Endothelial cell of umbilical vein (primary cell): Measurements from ENCODE around the gene MDH2. TPM values are rescaled to one million over a fixed set of nuclear protein-coding genes. Genes with fewer than 3 reads are reported as not detected.

Experiments used
- BruUV-seq: library from RNA; stranded (reverse); fragments of 400-500 nt; replicated peaks from 2 replicates; lab custom pipeline; 2021; lab: Mats Ljungman, UMichigan
- CTCF ChIA-PET: fragments of 300-600, 350-600 bp; sonication (Branson Sonifier 250); formaldehyde crosslinking; loops from one replicate; lab custom pipeline; 2021; ENCODE audit warnings: antibody characterized with exemption, inconsistent platforms; lab: Charles Lee
- POLR2A ChIA-PET: fragments of 300-600, 350-600 bp; sonication (Branson Sonifier 250); formaldehyde crosslinking; loops from one replicate; lab custom pipeline; 2021; ENCODE audit warnings: antibody characterized with exemption, inconsistent platforms; lab: Charles Lee
- DNase-seq: peaks from one replicate; pipeline ENCODE4 v3.0.0-alpha.2; 2011; ENCODE audit warnings: low read depth, low spot score
- FAIRE-seq: peaks from 2 replicates; lab custom pipeline; 2011; peaks lifted over from hg19 to GRCh38; lab: Jason Lieb, UNC
- H2AFZ ChIP-seq: 2 replicates; pipeline ENCODE4 v1.6.0; 2012; ENCODE audit warnings: low read depth, low read length, control low read depth, inconsistent platforms
- H3K27ac ChIP-seq: 2 replicates; pipeline ENCODE4 v1.5.1; 2011; ENCODE audit warnings: low read depth, mild to moderate bottlenecking, control low read depth, low read length, moderate library complexity; ENCODE audit not compliant: insufficient read depth
- H3K27me3 ChIP-seq, 2 experiments: 2 replicates each; pipeline versions ENCODE4 v1.6.0 to v1.6.1; 2011; ENCODE audit warnings: low read length in 2 of 2, mixed read lengths in 1 of 2; ENCODE audit not compliant: control insufficient read depth in 2 of 2, insufficient read depth in 2 of 2
- H3K36me3 ChIP-seq, 2 experiments: 2 replicates in 1 of 2; 3 replicates in 1 of 2; pipeline ENCODE4 v1.5.1; 2011; ENCODE audit warnings: low read length in 2 of 2, mild to moderate bottlenecking in 1 of 2, moderate library complexity in 1 of 2; ENCODE audit not compliant: control insufficient read depth in 2 of 2, insufficient read depth in 2 of 2; ENCODE audit errors: extremely low read depth in 1 of 2
- H3K4me1 ChIP-seq: 3 replicates; pipeline ENCODE4 v1.5.1; 2011; ENCODE audit warnings: mild to moderate bottlenecking, low read length; ENCODE audit not compliant: control insufficient read depth, insufficient read depth; ENCODE audit errors: extremely low read depth
- H3K4me2 ChIP-seq: 2 replicates; pipeline ENCODE4 v1.6.1; 2011; ENCODE audit warnings: low read length, control low read depth, mixed read lengths; ENCODE audit not compliant: insufficient read depth
- H3K4me3 ChIP-seq, 3 experiments: fragments of 200-600 bp in 1 of 3; sonication (generic), shearing (Covaris generic) in 1 of 3; replicated peaks in 1 of 3; 2 replicates each; pipeline ENCODE4 v1.5.1; 2011 to 2016; ENCODE audit warnings: control low read depth in 3 of 3, low read length in 3 of 3, mild to moderate bottlenecking in 2 of 3, inconsistent platforms in 1 of 3, low read depth in 1 of 3, moderate library complexity in 1 of 3; ENCODE audit not compliant: insufficient read depth in 1 of 3
- H3K79me2 ChIP-seq: 2 replicates; pipeline ENCODE4 v1.6.0; 2012; ENCODE audit warnings: low read length, inconsistent platforms; ENCODE audit not compliant: control insufficient read depth, insufficient read depth
- H3K9ac ChIP-seq: replicated peaks from 2 replicates; pipeline ENCODE3; 2011; ENCODE audit warnings: low read length, control low read depth; ENCODE audit not compliant: insufficient read depth; ENCODE audit errors: extremely low read depth
- H3K9me1 ChIP-seq: replicated peaks from 3 replicates; pipeline ENCODE4 v1.6.0; 2011; ENCODE audit warnings: mild to moderate bottlenecking, low read length; ENCODE audit not compliant: control insufficient read depth, insufficient read depth; ENCODE audit errors: extremely low read depth
- H3K9me3 ChIP-seq: replicated peaks from 2 replicates; pipeline ENCODE4 v1.5.1; 2012; ENCODE audit warnings: low read length, inconsistent platforms; ENCODE audit not compliant: control insufficient read depth, insufficient read depth
- H4K20me1 ChIP-seq: replicated peaks from 2 replicates; pipeline ENCODE3; 2011; ENCODE audit warnings: mild to moderate bottlenecking, low read length; ENCODE audit not compliant: control insufficient read depth, insufficient read depth; ENCODE audit errors: extremely low read depth
- EZH2 ChIP-seq: IDR thresholded peaks from 2 replicates; pipeline ENCODE4 v1.6.1; 2012; ENCODE audit warnings: borderline replicate concordance, low read depth, mild to moderate bottlenecking, moderate library complexity, low read length, inconsistent platforms; ENCODE audit not compliant: severe bottlenecking
- FOS ChIP-seq: IDR thresholded peaks from 2 replicates; pipeline ENCODE4 v1.6.1; 2011; ENCODE audit warnings: mild to moderate bottlenecking, low read length, moderate library complexity, borderline replicate concordance; ENCODE audit not compliant: insufficient read depth
- GATA2 ChIP-seq: IDR thresholded peaks from 2 replicates; pipeline ENCODE4 v1.7.0; 2011; ENCODE audit warnings: low read depth, mild to moderate bottlenecking, moderate library complexity, mixed read lengths, low read length; ENCODE audit not compliant: insufficient read length, insufficient read depth
- JUN ChIP-seq: IDR thresholded peaks from 2 replicates; pipeline ENCODE4 v1.6.1; 2011; ENCODE audit warnings: borderline replicate concordance, low read depth; ENCODE audit not compliant: insufficient read length, insufficient read depth
- MYC ChIP-seq: IDR thresholded peaks from one replicate; pipeline ENCODE4 v1.6.1; 2011; ENCODE audit warnings: mild to moderate bottlenecking, low read depth, low read length
- POLR2A ChIP-seq: IDR thresholded peaks from 2 replicates; pipeline ENCODE4 v1.6.1; 2012; ENCODE audit warnings: low read depth, mild to moderate bottlenecking, control low read depth, low read length
- POLR2AphosphoS5 ChIP-seq: IDR thresholded peaks from 2 replicates; pipeline ENCODE4 v1.6.1; 2012; ENCODE audit warnings: low read depth, mild to moderate bottlenecking, control low read depth, low read length, moderate library complexity; ENCODE audit not compliant: insufficient read depth
- dilution Hi-C: fragments of 300-500 bp; cut with MboI; formaldehyde crosslinking; loops from one replicate; pipeline ENCODE4 v1.15.0; 2019; ENCODE audit warnings: low sequenced_read_pairs; ENCODE audit not compliant: extremely low pct_ligation_motif_present
- intact Hi-C: fragments of 100-400 bp; cut with micrococcal nuclease; formaldehyde crosslinking; loops from one replicate; pipeline ENCODE4 v1.10.0; 2022
- polyA plus RNA-seq, 4 experiments: library from polyadenylated mRNA; depleted of rRNA in 3 of 4; stranded (reverse) in 3 of 4; unstranded in 1 of 4; fragments of >200 nt; gene quantifications; 2 replicates each; pipeline versions ENCODE4 v1.2.1 to v1.2.3, GENCODE V29; 2011 to 2012; ENCODE audit warnings: missing spikeins in 1 of 4
- total RNA-seq: library from RNA; stranded (reverse); gene quantifications from 2 replicates; pipeline ENCODE4 v1.2.3, GENCODE V29; 2021
- TF ChIP-seq, protein P1 (sequence below): IDR thresholded peaks from 2 replicates; pipeline ENCODE4 v1.6.1; 2011; ENCODE audit not compliant: insufficient read depth, insufficient read length
- TF ChIP-seq, protein P2 (sequence below), 2 donors: IDR thresholded peaks; 1 replicate in 1 of 2; 2 replicates in 1 of 2; pipeline ENCODE4 v1.5.1; 2011; ENCODE audit warnings: low read length in 2 of 2, mild to moderate bottlenecking in 2 of 2, moderate library complexity in 2 of 2, control low read depth in 1 of 2, inconsistent platforms in 1 of 2, low read depth in 1 of 2; ENCODE audit not compliant: insufficient read depth in 1 of 2; ENCODE audit errors: extremely low read depth in 1 of 2

MDH2 gene
- total and polyA plus RNA-seq, 2 donors (not counting 3 experiments of a cell fraction or from before 2014, with no cell fraction given) = 123 to 175 TPM

DNA sequence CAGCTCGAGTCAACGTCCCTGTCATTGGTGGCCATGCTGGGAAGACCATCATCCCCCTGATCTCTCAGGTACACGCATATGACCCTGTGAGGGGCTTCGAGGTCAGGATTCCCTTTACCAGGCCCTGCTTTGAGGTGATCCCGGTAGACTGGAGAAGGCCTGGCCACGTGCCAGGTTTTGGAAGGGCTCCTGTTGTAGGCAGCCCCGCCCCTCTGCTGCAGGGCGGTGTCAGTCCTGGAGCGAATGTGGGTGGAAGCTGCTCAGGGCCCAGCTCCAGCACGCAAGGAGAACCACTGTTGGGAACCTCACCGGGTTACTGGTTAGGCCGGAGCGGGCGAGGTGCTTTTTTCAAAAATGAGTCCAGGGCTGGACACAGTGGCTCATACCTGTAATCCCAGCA lies 15.6 kb downstream of the MDH2 start:
- CTCF ChIA-PET = no interaction called here
- FAIRE-seq (no peak), DNase-seq (no peak)
- dilution Hi-C loops (no loop called here), intact Hi-C loops (no loop called here)
- no peaks in the 10 kb centered on the region for H3K9me1 ChIP-seq
- H2AFZ ChIP-seq = no peak overlapping the region
- no peak overlapping the region for H3K4me3 ChIP-seq
- H4K20me1 ChIP-seq = no peaks in the 10 kb centered on the region
- no peaks in the 10 kb centered on the region for H3K9me3 ChIP-seq
- H3K36me3 ChIP-seq = peaks cover 13 to 59% of the 10 kb centered on the region in 2 experiments
- no TSS peak for BruUV-seq
- H3K27ac ChIP-seq = no peak overlapping the region
- no peaks in the 10 kb centered on the region for H3K4me1 ChIP-seq
- POLR2A ChIA-PET = no interaction called here
- no peaks in the 10 kb centered on the region for H3K27me3 ChIP-seq
- H3K4me2 ChIP-seq = no peak overlapping the region
- H3K79me2 ChIP-seq = no peaks in the 10 kb centered on the region
- H3K9ac ChIP-seq = no peak overlapping the region
- TF ChIP-seq POLR2AphosphoS5 (no peak), GATA2 (no peak), EZH2 (no peak), POLR2A (no peak), FOS (no peak), MYC (no peak), JUN (no peak)
- TF ChIP-seq, protein P1, sequence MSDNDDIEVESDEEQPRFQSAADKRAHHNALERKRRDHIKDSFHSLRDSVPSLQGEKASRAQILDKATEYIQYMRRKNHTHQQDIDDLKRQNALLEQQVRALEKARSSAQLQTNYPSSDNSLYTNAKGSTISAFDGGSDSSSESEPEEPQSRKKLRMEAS = no peak
- TF ChIP-seq, protein P2, sequence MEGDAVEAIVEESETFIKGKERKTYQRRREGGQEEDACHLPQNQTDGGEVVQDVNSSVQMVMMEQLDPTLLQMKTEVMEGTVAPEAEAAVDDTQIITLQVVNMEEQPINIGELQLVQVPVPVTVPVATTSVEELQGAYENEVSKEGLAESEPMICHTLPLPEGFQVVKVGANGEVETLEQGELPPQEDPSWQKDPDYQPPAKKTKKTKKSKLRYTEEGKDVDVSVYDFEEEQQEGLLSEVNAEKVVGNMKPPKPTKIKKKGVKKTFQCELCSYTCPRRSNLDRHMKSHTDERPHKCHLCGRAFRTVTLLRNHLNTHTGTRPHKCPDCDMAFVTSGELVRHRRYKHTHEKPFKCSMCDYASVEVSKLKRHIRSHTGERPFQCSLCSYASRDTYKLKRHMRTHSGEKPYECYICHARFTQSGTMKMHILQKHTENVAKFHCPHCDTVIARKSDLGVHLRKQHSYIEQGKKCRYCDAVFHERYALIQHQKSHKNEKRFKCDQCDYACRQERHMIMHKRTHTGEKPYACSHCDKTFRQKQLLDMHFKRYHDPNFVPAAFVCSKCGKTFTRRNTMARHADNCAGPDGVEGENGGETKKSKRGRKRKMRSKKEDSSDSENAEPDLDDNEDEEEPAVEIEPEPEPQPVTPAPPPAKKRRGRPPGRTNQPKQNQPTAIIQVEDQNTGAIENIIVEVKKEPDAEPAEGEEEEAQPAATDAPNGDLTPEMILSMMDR (IDR thresholded peaks at IDR 0.05; ENCODE audit: extremely low read depth in 1 of 2, insufficient read depth in 1 of 2, low read depth in 1 of 2, low read length in 2 of 2) = no peak
